ENCODE measurements around the gene LAMP5.
A peak's percentile ranks its signal among the peaks of the same experiment; 100 is the strongest.

LAMP5 gene

GRCh38 chr20:9514461-9515213 is at the start of gene LAMP5:
LAMP5 (plus strand) TSS chr20:9514590; CDS start chr20:9514853, 263 bp downstream.
- H2AFZ ChIP-seq (ENCODE audit: low read length, unreplicated experiment): no peak within 1 kb of the TSS
- H3K4me3 ChIP-seq (ENCODE audit: low read depth, low read length): peak within 1 kb of the TSS; percentile 13
- no peaks in the 10 kb centered on the region for H3K79me2 ChIP-seq (ENCODE audit: control insufficient read depth, insufficient read depth, low read length, unreplicated experiment)
- H3K27me3 ChIP-seq (ENCODE audit: insufficient read depth, low read length): peaks cover 100% of the 10 kb centered on the region
- H3K27ac ChIP-seq (ENCODE audit: low read depth, low read length): no peak within 1 kb of the TSS
- H3K4me1 ChIP-seq (ENCODE audit: control insufficient read depth, insufficient read depth, low read length, unreplicated experiment): peaks cover 3% of the 10 kb centered on the region
- H3K36me3 ChIP-seq (ENCODE audit: insufficient read depth, low read length): no peaks in the 10 kb centered on the region

GRCh38 chr20:9467995-9468394 is 46.4 kb upstream of the LAMP5 start:
- Histone ChIP-seq H3K4me3 (ENCODE audit: low read depth, low read length) (no peak overlapping the region), H3K4me1 (ENCODE audit: control insufficient read depth, insufficient read depth, low read length, unreplicated experiment) (no peaks in the 10 kb centered on the region), H3K27me3 (ENCODE audit: insufficient read depth, low read length) (no peaks in the 10 kb centered on the region), H3K79me2 (ENCODE audit: control insufficient read depth, insufficient read depth, low read length, unreplicated experiment) (no peaks in the 10 kb centered on the region), H3K36me3 (ENCODE audit: insufficient read depth, low read length) (no peaks in the 10 kb centered on the region), H3K27ac (ENCODE audit: low read depth, low read length) (no peak overlapping the region), H2AFZ (ENCODE audit: low read length, unreplicated experiment) (no peak overlapping the region)

GRCh38 chr20:9474835-9475415 is 39.5 kb upstream of the LAMP5 start:
- H3K27ac ChIP-seq (ENCODE audit: low read depth, low read length): no peak overlapping the region
- H3K36me3 ChIP-seq (ENCODE audit: insufficient read depth, low read length): no peaks in the 10 kb centered on the region
- H3K79me2 ChIP-seq (ENCODE audit: control insufficient read depth, insufficient read depth, low read length, unreplicated experiment): no peaks in the 10 kb centered on the region
- H2AFZ ChIP-seq (ENCODE audit: low read length, unreplicated experiment): no peak overlapping the region
- peaks cover 8% of the 10 kb centered on the region for H3K4me1 ChIP-seq (ENCODE audit: control insufficient read depth, insufficient read depth, low read length, unreplicated experiment)
- H3K27me3 ChIP-seq (ENCODE audit: insufficient read depth, low read length): no peaks in the 10 kb centered on the region
- no peak overlapping the region for H3K4me3 ChIP-seq (ENCODE audit: low read depth, low read length)

- Histone ChIP-seq H2AFZ (ENCODE audit: low read length, unreplicated experiment) (no peak overlapping the region), H3K27ac (ENCODE audit: low read depth, low read length) (no peak overlapping the region), H3K79me2 (ENCODE audit: control insufficient read depth, insufficient read depth, low read length, unreplicated experiment) (no peaks in the 10 kb centered on the region), H3K4me1 (ENCODE audit: control insufficient read depth, insufficient read depth, low read length, unreplicated experiment) (peaks cover 8% of the 10 kb centered on the region), H3K4me3 (ENCODE audit: low read depth, low read length) (no peak overlapping the region), H3K36me3 (ENCODE audit: insufficient read depth, low read length) (no peaks in the 10 kb centered on the region), H3K27me3 (ENCODE audit: insufficient read depth, low read length) (no peaks in the 10 kb centered on the region)
Measured at GRCh38 chr20:9475456-9475855, 38.9 kb upstream of the LAMP5 start.

- Histone ChIP-seq H2AFZ (ENCODE audit: low read length, unreplicated experiment) (no peak overlapping the region), H3K4me1 (ENCODE audit: control insufficient read depth, insufficient read depth, low read length, unreplicated experiment) (peaks cover 8% of the 10 kb centered on the region), H3K27me3 (ENCODE audit: insufficient read depth, low read length) (no peaks in the 10 kb centered on the region), H3K36me3 (ENCODE audit: insufficient read depth, low read length) (no peaks in the 10 kb centered on the region), H3K27ac (ENCODE audit: low read depth, low read length) (no peak overlapping the region), H3K4me3 (ENCODE audit: low read depth, low read length) (no peak overlapping the region), H3K79me2 (ENCODE audit: control insufficient read depth, insufficient read depth, low read length, unreplicated experiment) (no peaks in the 10 kb centered on the region)
Measured at GRCh38 chr20:9476174-9476573, 38.2 kb upstream of the LAMP5 start.

GRCh38 chr20:9476637-9477036 is 37.8 kb upstream of the LAMP5 start:
- no peak overlapping the region for H3K4me3 ChIP-seq (ENCODE audit: low read depth, low read length)
- peaks cover 4% of the 10 kb centered on the region; the same call in 1 of the 2 replicates for H3K27me3 ChIP-seq (ENCODE audit: insufficient read depth, low read length)
- H3K27ac ChIP-seq (ENCODE audit: low read depth, low read length): no peak overlapping the region
- no peaks in the 10 kb centered on the region for H3K36me3 ChIP-seq (ENCODE audit: insufficient read depth, low read length)
- no peaks in the 10 kb centered on the region for H3K79me2 ChIP-seq (ENCODE audit: control insufficient read depth, insufficient read depth, low read length, unreplicated experiment)
- H2AFZ ChIP-seq (ENCODE audit: low read length, unreplicated experiment): no peak overlapping the region
- peaks cover 8% of the 10 kb centered on the region for H3K4me1 ChIP-seq (ENCODE audit: control insufficient read depth, insufficient read depth, low read length, unreplicated experiment)

- H3K4me1 ChIP-seq (ENCODE audit: control insufficient read depth, insufficient read depth, low read length, unreplicated experiment): peaks cover 8% of the 10 kb centered on the region
Measured at GRCh38 chr20:9478771-9479170, 35.6 kb upstream of the LAMP5 start.

GRCh38 chr20:9480066-9480465 is 34.3 kb upstream of the LAMP5 start:
- Histone ChIP-seq H2AFZ (ENCODE audit: low read length, unreplicated experiment) (no peak overlapping the region), H3K4me3 (ENCODE audit: low read depth, low read length) (no peak overlapping the region), H3K4me1 (ENCODE audit: control insufficient read depth, insufficient read depth, low read length, unreplicated experiment) (peaks cover 3% of the 10 kb centered on the region)

More at GRCh38 chr20:9478771-9479170, 35.6 kb upstream of the LAMP5 start:
- no peaks in the 10 kb centered on the region for H3K79me2 ChIP-seq (ENCODE audit: control insufficient read depth, insufficient read depth, low read length, unreplicated experiment)
- H3K27ac ChIP-seq (ENCODE audit: low read depth, low read length): no peak overlapping the region
- no peak overlapping the region for H2AFZ ChIP-seq (ENCODE audit: low read length, unreplicated experiment)
- H3K36me3 ChIP-seq (ENCODE audit: insufficient read depth, low read length): no peaks in the 10 kb centered on the region
- peaks cover 23% of the 10 kb centered on the region for H3K27me3 ChIP-seq (ENCODE audit: insufficient read depth, low read length)
- no peak overlapping the region for H3K4me3 ChIP-seq (ENCODE audit: low read depth, low read length)

GRCh38 chr20:9482180-9482579 is 32.2 kb upstream of the LAMP5 start:
- no peak overlapping the region for H3K27ac ChIP-seq (ENCODE audit: low read depth, low read length)
- H3K79me2 ChIP-seq (ENCODE audit: control insufficient read depth, insufficient read depth, low read length, unreplicated experiment): no peaks in the 10 kb centered on the region
- H3K36me3 ChIP-seq (ENCODE audit: insufficient read depth, low read length): no peaks in the 10 kb centered on the region
- no peak overlapping the region for H3K4me3 ChIP-seq (ENCODE audit: low read depth, low read length)
- peaks cover 38% of the 10 kb centered on the region for H3K27me3 ChIP-seq (ENCODE audit: insufficient read depth, low read length)
- H3K4me1 ChIP-seq (ENCODE audit: control insufficient read depth, insufficient read depth, low read length, unreplicated experiment): no peaks in the 10 kb centered on the region
- H2AFZ ChIP-seq (ENCODE audit: low read length, unreplicated experiment): no peak overlapping the region

More at GRCh38 chr20:9480066-9480465, 34.3 kb upstream of the LAMP5 start:
- Histone ChIP-seq H3K27me3 (ENCODE audit: insufficient read depth, low read length) (peaks cover 32% of the 10 kb centered on the region), H3K36me3 (ENCODE audit: insufficient read depth, low read length) (no peaks in the 10 kb centered on the region), H3K79me2 (ENCODE audit: control insufficient read depth, insufficient read depth, low read length, unreplicated experiment) (no peaks in the 10 kb centered on the region), H3K27ac (ENCODE audit: low read depth, low read length) (no peak overlapping the region)

- Histone ChIP-seq H3K36me3 (ENCODE audit: insufficient read depth, low read length) (no peaks in the 10 kb centered on the region), H3K4me1 (ENCODE audit: control insufficient read depth, insufficient read depth, low read length, unreplicated experiment) (peaks cover 3% of the 10 kb centered on the region), H3K27me3 (ENCODE audit: insufficient read depth, low read length) (peaks cover 38% of the 10 kb centered on the region), H3K79me2 (ENCODE audit: control insufficient read depth, insufficient read depth, low read length, unreplicated experiment) (no peaks in the 10 kb centered on the region), H3K27ac (ENCODE audit: low read depth, low read length) (no peak overlapping the region), H2AFZ (ENCODE audit: low read length, unreplicated experiment) (no peak overlapping the region), H3K4me3 (ENCODE audit: low read depth, low read length) (no peak overlapping the region)
Measured at GRCh38 chr20:9483131-9483530, 31.3 kb upstream of the LAMP5 start.
